Fibroblast of peridontal ligament (primary cell): Measurements from ENCODE around the gene NFASC.

ENCODE experiments used
- DNase-seq: peaks from one replicate; pipeline ENCODE4 v3.0.0-alpha.2; 2010; ENCODE audit errors: extremely low read depth

Gene NFASC

GRCh38 chr1:205003358-205004131 is 132.9 kb downstream of the NFASC start:
- no peak for DNase-seq

DNA sequence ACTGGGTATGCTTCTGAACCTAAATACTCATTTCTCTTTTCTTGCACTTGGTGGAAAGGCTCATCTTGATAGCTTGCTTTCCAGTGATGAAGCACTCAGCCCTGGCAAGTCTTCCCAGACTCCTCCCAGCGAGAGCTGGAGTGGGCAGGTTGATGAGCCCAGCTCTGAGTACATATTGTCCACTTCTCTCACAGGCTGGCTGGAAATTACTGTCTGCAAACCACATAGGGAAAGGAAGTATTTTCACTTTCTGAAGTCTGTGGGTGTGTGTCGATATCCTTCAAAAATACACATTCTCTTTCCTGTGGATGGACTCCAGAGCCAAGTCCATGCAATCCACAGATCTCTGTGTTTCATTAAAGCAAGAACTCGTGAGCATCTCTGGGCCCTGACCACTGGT is 133.7 kb downstream of the NFASC start:
- peak; percentile 67 for DNase-seq

DNA sequence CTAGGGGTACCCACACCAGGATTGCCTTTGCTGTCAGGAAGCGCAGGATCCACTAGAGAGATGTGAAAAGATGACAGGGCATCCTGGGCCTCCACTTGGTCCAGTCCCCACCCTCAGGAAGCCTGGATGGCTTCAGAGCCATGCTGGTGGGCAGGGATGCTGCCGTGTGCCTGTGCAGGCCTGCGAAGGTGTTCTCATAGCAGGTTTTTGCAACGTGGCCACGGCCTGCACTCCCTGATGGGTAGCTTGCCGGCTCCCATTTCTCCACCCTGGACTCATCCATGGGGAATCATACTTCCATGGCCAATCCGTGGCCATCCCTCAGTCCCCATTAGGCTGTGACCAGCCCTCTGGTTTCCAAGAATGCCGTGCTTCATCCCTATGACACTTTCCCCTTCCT is 138.2 kb downstream of the NFASC start:
- no peak for DNase-seq

DNA sequence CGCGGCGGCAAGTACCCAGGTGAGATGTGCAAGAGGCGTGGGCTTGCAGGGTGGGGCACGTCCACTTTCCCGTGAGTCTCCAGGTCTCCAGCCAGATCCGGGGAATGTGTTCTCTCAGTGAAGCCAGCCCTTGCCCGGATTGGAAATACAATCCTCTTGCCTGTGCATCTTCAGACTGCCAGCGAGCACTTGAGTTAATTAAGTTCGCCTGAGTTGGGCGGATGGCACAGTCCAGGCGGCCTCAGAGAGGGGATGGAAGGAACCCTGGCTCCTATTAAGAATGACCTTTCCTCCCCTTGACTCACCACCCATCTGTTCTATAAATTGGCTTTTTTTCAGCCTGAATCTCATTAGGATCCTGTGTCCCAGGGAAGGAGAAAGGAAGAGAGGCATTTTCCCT is 139.0 kb downstream of the NFASC start:
- DNase-seq = no peak

- no peak for DNase-seq
These were observed 141.9 kb downstream of the NFASC start for GRCh38 chr1:205012391-205013140.

GRCh38 chr1:205013683-205014367 is 143.2 kb downstream of the NFASC start:
- DNase-seq = peak; percentile 30

GRCh38 chr1:205014783-205015182 is 144.1 kb downstream of the NFASC start:
- no peak for DNase-seq

DNA sequence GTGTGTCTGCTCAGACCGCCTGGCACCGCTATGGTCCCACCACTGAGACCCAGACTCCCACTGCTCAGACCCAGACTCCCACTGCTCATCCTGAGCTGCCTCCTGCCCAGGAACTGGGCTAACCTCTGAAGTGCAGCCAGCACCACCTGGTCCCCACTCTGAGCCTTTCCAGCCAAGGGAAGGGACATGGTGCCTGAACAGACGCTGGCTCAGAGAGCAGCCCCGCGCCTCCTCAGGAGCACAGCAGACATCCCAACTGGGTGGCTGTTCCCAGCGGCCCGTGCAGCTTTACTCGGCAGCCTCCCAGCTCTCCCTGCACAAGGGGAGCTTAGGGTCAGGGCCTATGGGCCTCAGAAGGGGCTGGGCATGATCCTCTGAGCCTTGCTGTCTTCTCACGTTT is 144.6 kb downstream of the NFASC start:
- no peak for DNase-seq

DNA sequence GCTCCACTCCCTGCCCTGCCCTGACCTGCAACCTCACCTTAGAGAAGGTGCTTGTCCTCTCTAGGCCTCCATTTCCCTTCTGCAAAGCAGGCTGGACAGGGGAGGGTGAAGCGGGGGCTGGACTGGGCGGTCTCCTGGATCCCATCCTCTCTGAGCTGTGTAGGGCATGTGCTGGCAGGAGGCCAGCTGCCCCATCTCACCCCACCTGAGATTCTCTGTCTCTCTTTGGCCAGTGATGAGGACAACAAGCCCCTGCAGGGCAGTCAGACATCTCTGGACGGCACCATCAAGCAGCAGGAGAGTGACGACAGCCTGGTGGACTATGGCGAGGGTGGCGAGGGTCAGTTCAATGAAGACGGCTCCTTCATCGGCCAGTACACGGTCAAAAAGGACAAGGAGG is 145.4 kb downstream of the NFASC start:
- no peak for DNase-seq

DNA sequence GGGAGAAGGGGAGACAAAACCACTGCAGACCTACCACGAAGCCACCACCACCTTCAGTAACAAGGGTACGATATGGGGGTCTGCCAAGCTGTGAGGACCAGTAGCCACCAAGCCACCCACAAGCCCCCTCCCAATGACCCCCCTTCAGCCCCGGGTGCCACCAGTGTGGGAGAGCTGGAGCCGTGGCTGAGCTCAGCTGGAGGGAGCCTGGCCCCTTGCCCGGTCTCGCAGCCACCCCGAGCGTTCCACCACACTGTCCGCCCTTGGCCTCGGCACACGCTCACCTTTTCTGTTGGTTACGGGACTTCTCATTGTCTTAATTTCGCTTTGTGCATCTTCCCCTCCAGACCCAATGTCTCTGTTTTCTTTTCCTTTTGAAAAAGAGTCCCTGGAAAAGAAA is 145.9 kb downstream of the NFASC start:
- no peak for DNase-seq

- DNase-seq = no peak
These were observed 146.3 kb downstream of the NFASC start for GRCh38 chr1:205017001-205017400.

- DNase-seq = no peak
These were observed 147.1 kb downstream of the NFASC start for GRCh38 chr1:205017766-205018165.

GRCh38 chr1:205018381-205018780 is 147.7 kb downstream of the NFASC start:
- DNase-seq = no peak

GRCh38 chr1:205020466-205020865 is 149.8 kb downstream of the NFASC start:
- no peak for DNase-seq

GRCh38 chr1:205024679-205025078 is 154.0 kb downstream of the NFASC start:
- no peak for DNase-seq

GRCh38 chr1:205025239-205025638 is 154.6 kb downstream of the NFASC start:
- no peak for DNase-seq

GRCh38 chr1:205026181-205026580 is 155.5 kb downstream of the NFASC start:
- no peak for DNase-seq

DNA sequence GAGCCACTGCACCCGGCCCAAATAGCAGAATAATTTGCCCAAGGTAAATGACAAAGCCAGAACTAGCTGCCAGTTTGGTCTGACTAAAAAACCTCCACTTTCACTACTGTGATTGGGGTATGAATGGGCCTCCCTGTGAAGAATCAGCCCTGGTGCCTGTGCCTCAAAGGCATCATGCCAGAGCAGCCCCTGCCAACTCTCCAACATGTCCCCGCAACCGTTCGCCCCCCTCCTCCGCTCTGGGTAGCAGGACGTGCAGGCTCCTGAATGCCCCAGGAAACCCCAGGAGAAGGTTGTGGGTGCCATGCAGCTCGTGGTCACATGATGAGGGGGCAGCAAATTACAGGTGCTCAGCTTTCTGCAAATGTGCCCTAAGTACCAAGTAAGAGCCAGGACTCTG is 157.7 kb downstream of the NFASC start:
- DNase-seq = no peak

- DNase-seq = no peak
These were observed 158.3 kb downstream of the NFASC start for GRCh38 chr1:205028924-205029323.

- DNase-seq = no peak
These were observed 159.6 kb downstream of the NFASC start for GRCh38 chr1:205030241-205030640.

GRCh38 chr1:205030896-205031295 is 160.2 kb downstream of the NFASC start:
- DNase-seq = no peak

DNA sequence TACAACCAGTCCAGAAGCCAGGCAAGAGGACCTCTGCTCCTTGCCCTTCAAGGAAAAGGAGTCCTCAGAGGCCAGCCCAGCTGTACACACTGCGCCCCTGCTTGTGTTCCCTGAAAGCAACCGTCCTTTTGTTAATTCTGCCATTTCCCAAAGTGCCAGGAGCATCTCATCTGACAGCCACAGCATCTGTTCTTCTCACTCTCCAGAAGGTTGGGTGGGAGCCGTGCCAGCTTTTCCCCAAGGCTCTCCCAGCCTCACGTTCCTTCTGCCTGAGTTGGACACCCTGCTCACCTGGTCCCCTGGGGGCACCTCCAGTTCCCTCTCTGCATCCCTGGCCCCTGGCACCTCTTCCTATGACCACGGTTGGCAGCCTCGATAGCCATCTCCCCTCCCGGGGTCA is 161.8 kb downstream of the NFASC start:
- DNase-seq = no peak

GRCh38 chr1:205037539-205037938 is 166.9 kb downstream of the NFASC start:
- no peak for DNase-seq
